Right lobe of liver (tissue), 6 donors: ENCODE measurements around the gene MSRB1. TPM values are rescaled to one million over a fixed set of nuclear protein-coding genes. Genes with fewer than 3 reads are reported as not detected.

ENCODE experiments used
- ATAC-seq, 4 donors: fragments of 200-7000 bp; cut with Tn5 transposase; one replicate each; pipeline ENCODE4 v1.9.1; 2020; ENCODE audit warnings: mild to moderate bottlenecking in 4 of 4, moderate library complexity in 4 of 4
- DNase-seq, 3 donors: peaks; one replicate each; pipeline ENCODE4 v3.0.0-alpha.2; 2020
- H3K27ac ChIP-seq, 3 donors: fragments of 200-600 bp; one replicate each; pipeline ENCODE4 v1.8.0; 2022
- H3K27me3 ChIP-seq, 2 donors: fragments of 200-600 bp; one replicate each; pipeline ENCODE4 v1.8.0; 2022
- H3K36me3 ChIP-seq, 4 donors: fragments of 200-600 bp; sonication (generic) in 1 of 4; one replicate each; pipeline versions ENCODE4 v1.5.1 to v1.8.0; 2017 to 2022; ENCODE audit warnings: control low read depth in 1 of 4
- H3K4me1 ChIP-seq, 4 donors: fragments of 200-600 bp; sonication (generic) in 1 of 4; one replicate each; pipeline versions ENCODE4 v1.5.1 to v1.8.0; 2017 to 2022; ENCODE audit warnings: control low read depth in 1 of 4
- H3K4me3 ChIP-seq, 3 donors: fragments of 200-600 bp; one replicate each; pipeline ENCODE4 v1.8.0; 2022
- H3K9me3 ChIP-seq, 4 donors: fragments of 200-600 bp; sonication (generic) in 1 of 4; one replicate each; pipeline versions ENCODE4 v1.5.1 to v1.8.0; 2017 to 2022; ENCODE audit warnings: control low read depth in 1 of 4
- CTCF ChIP-seq, 4 donors: fragments of 200-600 bp in 3 of 4; fragments of 450-650 bp in 1 of 4; IDR thresholded peaks; one replicate each; pipeline versions ENCODE4 v1.5.1 to v1.8.0; 2016 to 2022; ENCODE audit warnings: antibody characterized with exemption in 4 of 4, mild to moderate bottlenecking in 2 of 4
- POLR2A ChIP-seq: fragments of 450-650 bp; IDR thresholded peaks from one replicate; pipeline ENCODE4 v1.6.1; 2017; ENCODE audit warnings: antibody characterized with exemption, mild to moderate bottlenecking
- WGBS: methylation state at CpG from one replicate; pipeline ENCODE4 v1.1.6; 2018; ENCODE audit warnings: low coverage, low lambda C conversion rate; ENCODE audit not compliant: insufficient coverage; ENCODE audit errors: missing lambda C conversion rate; 5-methylcytosine and 5-hydroxymethylcytosine counted together
- intact Hi-C, 2 donors: fragments of 100-400 bp; cut with DNase I; formaldehyde crosslinking; loops; one replicate each; pipeline versions ENCODE4 v1.11.2 to v1.14.1; 2022
- total RNA-seq, 6 experiments: library from RNA; depleted of rRNA in 2 of 6; stranded (reverse); fragments of >200 nt in 2 of 6; fragmentation: NEBNext Ultra II Directional in 3 of 6; extraction: Animal tissue kit (Norgen Biotek cat#: 25700) in 3 of 6; gene quantifications; one replicate each; pipeline versions ENCODE4 v1.1.0 to v1.2.4, GENCODE V29; 2016 to 2023
- donor health status: DM: no; HTN: yes; CAD: no.
- donor health status: DM: no; HTN: no; CAD: no.
- donor health status: DM: no; HTN: no; CAD: no.
- donor health status: DM: no; HTN: yes; CAD: no.
- donor health status: DM: no; HTN: yes; CAD: no.

The MSRB1 gene
- total RNA-seq, 6 experiments from 2014 or later: 63.4 to 121 (median 98.5) TPM

GRCh38 chr16:1990351-1991134 is 47.5 kb upstream of the MSRB1 start:
- DNase-seq (peak in 1 of 3 donors; percentile 55), ATAC-seq (no peak)
- Histone ChIP-seq H3K36me3 (peaks cover 0 to 10% (median 0%) of the 10 kb centered on the region in 4 donors), H3K27me3 (peaks cover 0 to 7% of the 10 kb centered on the region in 2 donors), H3K4me1 (peaks cover 0 to 18% (median 3%) of the 10 kb centered on the region in 4 donors), H3K27ac (no peak overlapping the region), H3K9me3 (no peaks in the 10 kb centered on the region), H3K4me3 (no peak overlapping the region)
- intact Hi-C loops: no loop called here
- TF ChIP-seq CTCF (IDR thresholded peaks at IDR 0.05) (no peak), POLR2A (no peak)
- WGBS: 4% methylated on average over 5 of the region's 50 CpGs

DNA sequence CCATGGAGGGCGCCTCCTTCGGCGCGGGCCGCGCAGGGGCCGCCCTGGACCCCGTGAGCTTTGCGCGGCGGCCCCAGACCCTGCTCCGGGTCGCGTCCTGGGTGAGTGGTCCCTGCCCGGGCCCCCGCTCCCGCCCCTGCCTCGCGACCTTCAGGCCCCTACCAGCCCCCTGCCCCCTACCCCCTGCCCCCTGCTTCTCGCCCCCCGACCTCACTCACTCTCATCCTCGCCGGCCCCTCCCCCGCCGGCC is 47.0 kb upstream of the MSRB1 start:
- no CpG with 5 or more reads among the region's 25 CpGs for WGBS

DNA sequence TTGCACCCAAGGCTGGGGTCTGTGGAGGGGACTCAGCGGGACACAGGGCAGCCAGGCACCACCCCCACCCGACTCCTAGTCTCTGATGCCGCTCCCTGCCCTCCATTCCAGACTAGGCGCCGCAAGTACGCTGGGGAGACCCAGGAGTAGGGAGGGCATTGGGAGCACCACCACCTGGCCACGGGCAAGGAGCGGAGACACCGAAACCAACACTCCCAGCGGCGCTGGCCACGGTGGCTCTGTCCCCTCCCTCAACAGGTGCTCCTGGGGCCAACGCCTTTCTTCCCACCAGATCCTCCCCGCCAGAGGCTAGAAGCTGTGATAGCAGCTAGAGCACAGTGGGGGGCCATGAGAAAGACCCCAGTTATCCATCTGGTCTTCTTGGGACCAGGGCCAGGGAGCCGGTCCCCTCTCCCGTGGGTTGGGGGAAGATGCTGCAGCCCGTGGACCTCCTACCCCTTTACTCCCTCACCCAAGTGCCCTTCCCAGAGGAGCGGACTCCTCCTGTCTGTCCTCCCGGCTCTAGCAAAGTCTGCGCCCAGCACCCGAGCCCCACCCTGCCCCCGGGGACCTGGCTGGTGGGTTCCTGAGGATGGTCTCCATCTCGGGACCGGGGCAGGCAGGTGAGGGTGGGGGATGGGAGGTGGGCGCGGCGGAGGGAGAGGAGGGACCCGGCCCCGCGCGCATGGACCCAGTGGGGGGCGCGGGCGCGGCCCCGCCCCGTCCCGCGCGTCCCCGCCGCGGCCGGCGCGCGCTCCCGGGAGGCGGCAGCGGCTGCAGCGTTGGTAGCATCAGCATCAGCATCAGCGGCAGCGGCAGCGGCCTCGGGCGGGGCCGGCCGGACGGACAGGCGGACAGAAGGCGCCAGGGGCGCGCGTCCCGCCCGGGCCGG is 46.5 kb upstream of the MSRB1 start, which contains the start of gene SYNGR3:
SYNGR3 (plus strand) TSS at position 762 of the 892 bp plus-strand sequence. CDS start 133 bp downstream, outside the sequence.
- Histone ChIP-seq H3K4me1 (peaks cover 0 to 25% (median 8%) of the 10 kb centered on the region in 4 donors), H3K27ac (no peak within 1 kb of the TSS), H3K36me3 (peaks cover 0 to 13% (median 0%) of the 10 kb centered on the region in 4 donors), H3K4me3 (no peak within 1 kb of the TSS), H3K27me3 (peaks cover 0 to 7% of the 10 kb centered on the region in 2 donors), H3K9me3 (no peaks in the 10 kb centered on the region)
- ATAC-seq (no peak), DNase-seq (peak in 1 of 3 donors; percentile 26)
- intact Hi-C loops: no loop called here
- TF ChIP-seq POLR2A: no peak
- TF ChIP-seq CTCF (IDR thresholded peaks at IDR 0.05): no peak
- 8% methylated on average over 8 of the region's 67 CpGs for WGBS

More for the DNA sequence above, 47.0 kb upstream of the MSRB1 start:
- ATAC-seq (no peak), DNase-seq (no peak)
- H3K27ac ChIP-seq: no peak overlapping the region
- no peak overlapping the region for H3K4me3 ChIP-seq
- intact Hi-C loops: no loop called here
- H3K27me3 ChIP-seq: peaks cover 0 to 7% of the 10 kb centered on the region in 2 donors
- TF ChIP-seq CTCF (IDR thresholded peaks at IDR 0.05): no peak
- TF ChIP-seq POLR2A: no peak
- H3K36me3 ChIP-seq: peaks cover 0 to 13% (median 0%) of the 10 kb centered on the region in 4 donors
- no peaks in the 10 kb centered on the region for H3K9me3 ChIP-seq
- peaks cover 0 to 20% (median 5%) of the 10 kb centered on the region in 4 donors for H3K4me1 ChIP-seq

GRCh38 chr16:1987198-1987597 is 44.2 kb upstream of the MSRB1 start:
- intact Hi-C loops: no loop called here
- DNase-seq: no peak
- no peaks in the 10 kb centered on the region for H3K9me3 ChIP-seq

More at GRCh38 chr16:1987198-1987597, 44.2 kb upstream of the MSRB1 start:
- no peak overlapping the region for H3K27ac ChIP-seq
- WGBS: 89% methylated on average over 6 of the region's 10 CpGs
- H3K36me3 ChIP-seq: peaks cover 0 to 13% (median 0%) of the 10 kb centered on the region in 4 donors
- no peak overlapping the region for H3K4me3 ChIP-seq
- peaks cover 0 to 7% of the 10 kb centered on the region in 2 donors for H3K27me3 ChIP-seq
- H3K4me1 ChIP-seq: peaks cover 0 to 23% (median 13%) of the 10 kb centered on the region in 4 donors
- no peak for ATAC-seq
- TF ChIP-seq CTCF (IDR thresholded peaks at IDR 0.05) (no peak), POLR2A (no peak)
